MG63 (cell line): ENCODE measurements around the gene B3GNT2. TPM values are rescaled to one million over a fixed set of nuclear protein-coding genes. Genes with fewer than 3 reads are reported as not detected.

Experiments
- DNase-seq: peaks from one replicate; pipeline ENCODE4 v3.0.0-alpha.2; 2020
- H3K27me3 ChIP-seq: fragments of 250-450 bp; sonication (Bioruptor Pico); 2 replicates; pipeline ENCODE4 v1.5.1; 2020; ENCODE audit warnings: mild to moderate bottlenecking, moderate library complexity
- H3K36me3 ChIP-seq: fragments of 250-450 bp; sonication (Bioruptor Pico); 2 replicates; pipeline ENCODE4 v1.5.1; 2020; ENCODE audit warnings: mild to moderate bottlenecking, moderate library complexity
- H3K4me3 ChIP-seq: fragments of 250-450 bp; sonication (Bioruptor Pico); 2 replicates; pipeline ENCODE4 v1.5.1; 2020; ENCODE audit warnings: mild to moderate bottlenecking, moderate library complexity
- H3K9me3 ChIP-seq: fragments of 250-450 bp; sonication (Bioruptor Pico); 2 replicates; pipeline ENCODE4 v1.5.1; 2020; ENCODE audit warnings: mild to moderate bottlenecking, moderate library complexity
- total RNA-seq: library from RNA; depleted of rRNA; stranded (reverse); fragments of >200 nt; shearing (Covaris generic); gene quantifications from 2 replicates; pipeline ENCODE4 v1.2.3, GENCODE V29; 2014; ENCODE audit warnings: low replicate concordance

The B3GNT2 gene
- total RNA-seq, 1 experiment from 2014 or later: 8.8 TPM

- H3K27me3 ChIP-seq: no peaks in the 10 kb centered on the region
- no peak overlapping the region for H3K4me3 ChIP-seq
- H3K36me3 ChIP-seq: no peaks in the 10 kb centered on the region
- DNase-seq: no peak
- H3K9me3 ChIP-seq: no peaks in the 10 kb centered on the region; the same call in 1 of the 2 replicates
Observed at GRCh38 chr2:62216616-62217015, 20.7 kb downstream of the B3GNT2 start.

- Histone ChIP-seq H3K9me3 (no peaks in the 10 kb centered on the region; the same call in 1 of the 2 replicates), H3K4me3 (no peak overlapping the region), H3K27me3 (no peaks in the 10 kb centered on the region), H3K36me3 (no peaks in the 10 kb centered on the region)
- DNase-seq: no peak
Observed at GRCh38 chr2:62217421-62217820, 21.5 kb downstream of the B3GNT2 start.

GRCh38 chr2:62217970-62218369 lies 22.1 kb downstream of the B3GNT2 start:
- no peaks in the 10 kb centered on the region for H3K27me3 ChIP-seq
- no peaks in the 10 kb centered on the region; the same call in 1 of the 2 replicates for H3K36me3 ChIP-seq
- no peak for DNase-seq
- H3K9me3 ChIP-seq: no peaks in the 10 kb centered on the region; the same call in 1 of the 2 replicates
- H3K4me3 ChIP-seq: no peak overlapping the region

- Histone ChIP-seq H3K27me3 (no peaks in the 10 kb centered on the region), H3K4me3 (no peak overlapping the region), H3K36me3 (no peaks in the 10 kb centered on the region; the same call in 1 of the 2 replicates), H3K9me3 (no peaks in the 10 kb centered on the region; the same call in 1 of the 2 replicates)
- no peak for DNase-seq
Observed at GRCh38 chr2:62219407-62220159, 23.7 kb downstream of the B3GNT2 start.

DNA sequence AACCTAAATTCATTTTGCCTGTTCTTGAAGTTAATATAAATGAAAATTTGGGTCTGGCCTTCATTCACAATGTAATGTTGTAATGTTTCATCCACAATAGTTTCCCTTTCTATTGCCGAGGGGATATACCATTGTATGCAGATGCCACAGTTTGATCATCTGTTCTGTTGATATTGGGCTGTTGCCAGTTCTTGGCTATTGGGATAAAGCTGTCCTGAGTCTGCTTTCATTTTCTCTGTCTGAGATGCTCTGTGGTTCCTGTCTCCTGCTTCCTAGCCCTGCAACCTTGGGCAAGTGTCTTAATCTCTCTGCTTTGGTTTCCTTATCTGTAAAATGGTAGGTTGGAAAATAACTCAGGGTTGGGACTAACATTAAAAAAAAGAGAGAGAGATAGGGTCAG lies 25.2 kb downstream of the B3GNT2 start:
- H3K4me3 ChIP-seq: no peak overlapping the region
- no peaks in the 10 kb centered on the region; the same call in 1 of the 2 replicates for H3K36me3 ChIP-seq
- no peaks in the 10 kb centered on the region for H3K27me3 ChIP-seq
- H3K9me3 ChIP-seq: no peaks in the 10 kb centered on the region; the same call in 1 of the 2 replicates
- DNase-seq: no peak

DNA sequence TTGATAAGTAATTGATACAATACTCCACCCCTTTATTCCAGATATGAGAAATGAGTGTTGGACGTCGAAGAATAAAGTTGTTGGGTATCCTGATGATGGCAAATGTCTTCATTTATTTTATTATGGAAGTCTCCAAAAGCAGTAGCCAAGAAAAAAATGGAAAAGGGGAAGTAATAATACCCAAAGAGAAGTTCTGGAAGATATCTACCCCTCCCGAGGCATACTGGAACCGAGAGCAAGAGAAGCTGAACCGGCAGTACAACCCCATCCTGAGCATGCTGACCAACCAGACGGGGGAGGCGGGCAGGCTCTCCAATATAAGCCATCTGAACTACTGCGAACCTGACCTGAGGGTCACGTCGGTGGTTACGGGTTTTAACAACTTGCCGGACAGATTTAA lies 26.3 kb downstream of the B3GNT2 start:
- no peak for DNase-seq

DNA sequence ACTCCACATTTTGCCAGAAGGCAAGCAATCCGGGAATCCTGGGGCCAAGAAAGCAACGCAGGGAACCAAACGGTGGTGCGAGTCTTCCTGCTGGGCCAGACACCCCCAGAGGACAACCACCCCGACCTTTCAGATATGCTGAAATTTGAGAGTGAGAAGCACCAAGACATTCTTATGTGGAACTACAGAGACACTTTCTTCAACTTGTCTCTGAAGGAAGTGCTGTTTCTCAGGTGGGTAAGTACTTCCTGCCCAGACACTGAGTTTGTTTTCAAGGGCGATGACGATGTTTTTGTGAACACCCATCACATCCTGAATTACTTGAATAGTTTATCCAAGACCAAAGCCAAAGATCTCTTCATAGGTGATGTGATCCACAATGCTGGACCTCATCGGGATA lies 26.8 kb downstream of the B3GNT2 start:
- DNase-seq: no peak
- no peaks in the 10 kb centered on the region; the same call in 1 of the 2 replicates for H3K9me3 ChIP-seq
- H3K4me3 ChIP-seq: no peak overlapping the region
- no peaks in the 10 kb centered on the region; the same call in 1 of the 2 replicates for H3K36me3 ChIP-seq
- H3K27me3 ChIP-seq: no peaks in the 10 kb centered on the region

More for the DNA sequence above, 26.3 kb downstream of the B3GNT2 start:
- no peak overlapping the region for H3K4me3 ChIP-seq
- H3K9me3 ChIP-seq: no peaks in the 10 kb centered on the region; the same call in 1 of the 2 replicates
- H3K36me3 ChIP-seq: no peaks in the 10 kb centered on the region; the same call in 1 of the 2 replicates
- H3K27me3 ChIP-seq: no peaks in the 10 kb centered on the region

DNA sequence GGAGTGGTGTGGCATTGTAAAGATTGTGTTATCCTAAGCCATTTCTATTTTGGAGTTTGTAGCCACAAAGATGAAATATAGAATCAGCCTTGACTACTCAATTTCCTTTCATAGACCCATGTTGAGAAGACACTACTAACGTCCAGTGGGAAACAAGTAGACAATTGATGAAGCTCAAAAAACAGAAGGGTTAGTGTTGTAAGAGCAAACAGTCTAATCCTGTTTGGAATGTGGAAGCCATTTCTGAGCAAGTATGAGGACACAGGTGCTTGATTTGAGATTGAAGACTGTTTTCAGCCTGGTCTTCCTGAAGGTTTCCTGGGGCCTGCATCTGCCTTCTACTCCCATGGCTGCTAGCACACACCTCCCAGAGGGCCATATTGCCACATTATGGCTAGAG lies 29.1 kb downstream of the B3GNT2 start:
- no peak for DNase-seq
- H3K36me3 ChIP-seq: no peaks in the 10 kb centered on the region; the same call in 1 of the 2 replicates
- H3K9me3 ChIP-seq: no peaks in the 10 kb centered on the region
- H3K4me3 ChIP-seq: no peak overlapping the region
- no peaks in the 10 kb centered on the region for H3K27me3 ChIP-seq

- H3K4me3 ChIP-seq: no peak overlapping the region
- H3K27me3 ChIP-seq: no peaks in the 10 kb centered on the region
- no peaks in the 10 kb centered on the region for H3K9me3 ChIP-seq
- no peaks in the 10 kb centered on the region; the same call in 1 of the 2 replicates for H3K36me3 ChIP-seq
- peak; percentile 28 for DNase-seq
Observed at GRCh38 chr2:62227386-62228075, 31.6 kb downstream of the B3GNT2 start.

GRCh38 chr2:62229082-62229605 lies 33.2 kb downstream of the B3GNT2 start:
- Histone ChIP-seq H3K27me3 (no peaks in the 10 kb centered on the region), H3K4me3 (no peak overlapping the region), H3K36me3 (no peaks in the 10 kb centered on the region; the same call in 1 of the 2 replicates), H3K9me3 (no peaks in the 10 kb centered on the region)
- DNase-seq: no peak

DNA sequence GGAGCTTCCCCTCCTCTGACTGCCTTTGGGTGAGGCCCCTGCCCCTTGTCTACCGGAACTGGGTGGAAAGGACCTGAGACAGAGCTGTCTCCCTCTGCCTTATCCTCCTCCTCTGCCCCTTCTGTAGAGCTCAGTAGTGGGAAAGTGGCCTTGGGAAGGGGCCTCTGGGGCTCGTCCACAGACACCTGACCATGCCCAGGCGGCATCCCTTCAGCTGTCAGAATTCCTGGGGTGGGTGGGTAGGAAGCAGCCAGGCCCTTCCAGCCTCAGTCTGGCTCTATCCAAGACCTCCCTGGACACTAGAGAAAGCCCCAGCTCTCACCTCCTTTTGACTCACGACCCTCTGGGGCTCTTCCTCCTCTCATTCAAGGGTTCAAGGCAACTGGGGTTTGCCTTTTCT lies 35.6 kb downstream of the B3GNT2 start:
- no peaks in the 10 kb centered on the region for H3K27me3 ChIP-seq
- no peak for DNase-seq
- H3K36me3 ChIP-seq: no peaks in the 10 kb centered on the region
- no peak overlapping the region for H3K4me3 ChIP-seq
- H3K9me3 ChIP-seq: no peaks in the 10 kb centered on the region

GRCh38 chr2:62234755-62235655 lies 39.1 kb downstream of the B3GNT2 start:
- Histone ChIP-seq H3K4me3 (no peak overlapping the region), H3K27me3 (no peaks in the 10 kb centered on the region), H3K36me3 (no peaks in the 10 kb centered on the region), H3K9me3 (no peaks in the 10 kb centered on the region)
- DNase-seq: no peak

- no peak for DNase-seq
- no peaks in the 10 kb centered on the region for H3K36me3 ChIP-seq
- H3K9me3 ChIP-seq: no peaks in the 10 kb centered on the region
- no peaks in the 10 kb centered on the region for H3K27me3 ChIP-seq
- H3K4me3 ChIP-seq: no peak overlapping the region
Observed at GRCh38 chr2:62236499-62236898, 40.6 kb downstream of the B3GNT2 start.

DNA sequence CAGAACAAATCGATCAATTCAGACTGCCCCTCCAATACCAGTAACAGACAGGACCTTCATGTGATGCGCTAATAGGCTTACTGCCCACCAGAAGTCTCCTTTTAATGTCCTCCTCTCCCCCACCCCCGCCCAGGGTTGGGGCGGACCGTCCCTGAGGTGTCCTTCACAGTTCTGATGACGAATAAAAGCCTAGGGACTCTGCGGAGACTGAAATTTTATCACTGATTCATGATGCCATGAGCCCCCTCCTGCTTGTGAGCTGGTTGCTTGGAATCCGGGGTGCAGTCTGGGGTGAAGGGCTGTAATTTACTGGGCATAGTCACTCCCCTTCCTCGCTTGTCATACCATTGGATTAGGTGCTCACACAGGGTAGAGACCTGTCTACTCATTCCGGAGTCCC lies 42.3 kb downstream of the B3GNT2 start:
- Histone ChIP-seq H3K9me3 (no peaks in the 10 kb centered on the region), H3K27me3 (no peaks in the 10 kb centered on the region), H3K36me3 (no peaks in the 10 kb centered on the region), H3K4me3 (no peak overlapping the region)
- DNase-seq: no peak

- Histone ChIP-seq H3K36me3 (no peaks in the 10 kb centered on the region), H3K4me3 (no peak overlapping the region)
- DNase-seq: no peak
Observed at GRCh38 chr2:62240546-62240945, 44.6 kb downstream of the B3GNT2 start.

GRCh38 chr2:62243983-62244382 lies 48.1 kb downstream of the B3GNT2 start:
- Histone ChIP-seq H3K9me3 (no peaks in the 10 kb centered on the region), H3K36me3 (no peaks in the 10 kb centered on the region), H3K27me3 (no peaks in the 10 kb centered on the region), H3K4me3 (no peak overlapping the region)
- no peak for DNase-seq

More at GRCh38 chr2:62240546-62240945, 44.6 kb downstream of the B3GNT2 start:
- H3K27me3 ChIP-seq: no peaks in the 10 kb centered on the region
- H3K9me3 ChIP-seq: no peaks in the 10 kb centered on the region
